HuH-7.5 (cell line): Measurements from ENCODE around the gene OAS3.
"Not testable (repeated sequence)": the region's sequence is repeated elsewhere in the genome, so short reads cannot be mapped to it uniquely, and the experiment has no call there.

Experiments used
- DNase-seq: peaks from one replicate; pipeline ENCODE4 v3.0.0; 2011; ENCODE audit warnings: low spot score

The OAS3 gene

DNA sequence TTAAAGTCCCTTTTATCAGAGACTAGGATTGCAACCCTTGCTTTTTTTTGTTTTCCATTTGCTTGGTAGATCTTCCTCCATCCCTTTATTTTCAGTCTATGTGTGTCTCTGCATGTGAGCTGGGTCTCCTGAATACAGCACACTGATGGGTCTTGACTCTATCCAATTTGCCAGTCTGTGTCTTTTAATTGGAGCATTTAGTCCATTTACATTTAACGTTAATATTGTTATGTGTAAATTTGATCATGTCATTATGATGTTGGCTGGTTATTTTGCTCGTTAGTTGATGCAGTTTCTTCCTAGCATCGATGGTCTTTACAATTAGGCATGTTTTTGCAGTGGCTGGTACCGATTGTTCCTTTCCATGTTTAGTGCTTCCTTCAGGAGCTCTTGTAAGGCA, 18.9 kb downstream of the OAS3 start:
- not testable (repeated sequence) for DNase-seq

DNA sequence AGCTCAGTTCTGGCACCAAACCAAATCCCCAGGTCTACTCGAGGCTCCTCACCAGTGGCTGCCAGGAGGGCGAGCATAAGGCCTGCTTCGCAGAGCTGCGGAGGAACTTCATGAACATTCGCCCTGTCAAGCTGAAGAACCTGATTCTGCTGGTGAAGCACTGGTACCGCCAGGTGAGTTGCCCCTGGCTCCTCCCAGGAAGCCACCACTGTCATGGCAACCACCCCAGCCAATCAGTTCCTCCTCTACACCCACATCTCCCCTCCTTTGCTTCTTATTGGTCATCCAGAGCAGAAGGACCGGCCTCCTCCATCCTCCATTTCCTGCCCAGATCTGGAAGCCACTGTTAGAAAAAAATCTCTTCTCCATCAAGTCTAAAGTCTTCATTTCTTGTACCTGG, 22.8 kb downstream of the OAS3 start:
- DNase-seq: no peak

DNA sequence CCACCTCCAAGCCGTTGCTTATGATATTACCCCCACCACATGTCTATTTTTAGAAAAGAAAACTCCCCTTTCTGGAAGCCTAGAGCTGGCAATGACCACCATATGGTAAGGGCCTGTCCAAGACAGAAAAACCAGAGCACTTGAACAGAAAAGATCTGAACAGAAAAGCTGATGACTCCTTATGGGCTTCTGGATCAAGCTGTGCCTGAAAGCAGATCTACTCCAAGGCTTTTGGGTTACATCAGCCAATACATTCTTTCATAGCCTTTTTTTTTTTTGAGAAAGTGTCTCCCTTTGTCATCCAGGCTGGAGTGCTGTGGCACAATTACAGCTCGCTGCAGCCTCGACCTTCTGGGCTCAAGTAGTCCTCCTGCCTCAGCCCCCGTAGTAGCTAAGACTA, 23.3 kb downstream of the OAS3 start:
- no peak for DNase-seq

DNA sequence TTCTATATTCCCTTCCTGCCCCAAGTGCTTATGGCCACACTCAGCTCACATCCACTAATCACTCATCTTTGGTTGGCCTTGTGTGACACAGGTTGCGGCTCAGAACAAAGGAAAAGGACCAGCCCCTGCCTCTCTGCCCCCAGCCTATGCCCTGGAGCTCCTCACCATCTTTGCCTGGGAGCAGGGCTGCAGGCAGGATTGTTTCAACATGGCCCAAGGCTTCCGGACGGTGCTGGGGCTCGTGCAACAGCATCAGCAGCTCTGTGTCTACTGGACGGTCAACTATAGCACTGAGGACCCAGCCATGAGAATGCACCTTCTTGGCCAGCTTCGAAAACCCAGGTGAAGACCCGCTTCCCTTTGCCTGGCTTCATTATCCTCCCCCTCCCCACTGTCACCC, 24.3 kb downstream of the OAS3 start:
- DNase-seq: no peak

DNA sequence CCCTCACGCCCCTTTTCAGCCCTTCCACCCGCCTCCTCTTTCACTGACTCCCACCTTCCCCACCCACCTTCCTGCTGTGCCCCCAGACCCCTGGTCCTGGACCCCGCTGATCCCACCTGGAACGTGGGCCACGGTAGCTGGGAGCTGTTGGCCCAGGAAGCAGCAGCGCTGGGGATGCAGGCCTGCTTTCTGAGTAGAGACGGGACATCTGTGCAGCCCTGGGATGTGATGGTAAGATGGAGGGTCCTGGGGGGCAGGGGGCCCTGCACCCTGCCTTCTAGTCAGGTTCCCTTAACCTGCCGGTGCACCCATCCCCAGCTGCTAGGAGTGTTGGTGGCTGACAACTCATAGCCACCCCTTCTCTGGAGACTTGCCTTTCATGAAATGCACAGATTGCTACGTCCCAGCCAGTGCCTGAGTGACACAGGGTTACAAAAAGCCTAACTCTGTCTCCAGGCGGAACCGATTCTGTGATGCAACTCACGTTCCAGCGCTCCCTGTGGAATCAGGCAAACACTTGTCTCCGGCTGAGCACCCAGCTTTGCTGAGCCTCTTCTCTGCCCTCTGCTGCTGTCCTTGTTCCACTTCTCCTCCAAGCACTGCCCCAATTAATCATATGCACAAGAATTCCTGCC, 25.1 kb downstream of the OAS3 start:
- no peak for DNase-seq

DNA sequence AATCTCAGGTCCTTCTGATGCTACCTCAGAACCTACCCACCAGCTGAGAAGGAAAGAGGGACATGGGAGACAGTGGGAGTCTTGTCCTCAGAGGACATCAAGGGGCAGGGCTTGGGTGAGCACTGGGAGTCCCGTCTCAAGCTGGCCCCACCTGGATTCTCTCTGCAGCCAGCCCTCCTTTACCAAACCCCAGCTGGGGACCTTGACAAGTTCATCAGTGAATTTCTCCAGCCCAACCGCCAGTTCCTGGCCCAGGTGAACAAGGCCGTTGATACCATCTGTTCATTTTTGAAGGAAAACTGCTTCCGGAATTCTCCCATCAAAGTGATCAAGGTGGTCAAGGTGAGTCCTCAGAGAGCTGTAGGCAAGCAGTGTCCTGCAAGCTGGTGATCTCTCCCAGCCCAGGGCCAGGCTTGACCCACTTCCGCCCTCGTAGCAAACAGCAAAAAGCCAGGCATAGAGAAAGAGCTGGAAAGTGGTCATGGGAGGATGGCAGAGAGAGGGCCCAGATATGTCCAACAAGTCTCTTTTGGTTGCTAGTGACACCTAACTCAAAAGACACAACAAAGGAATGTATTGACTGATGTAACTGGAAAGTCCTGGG, 25.9 kb downstream of the OAS3 start:
- no peak for DNase-seq

DNA sequence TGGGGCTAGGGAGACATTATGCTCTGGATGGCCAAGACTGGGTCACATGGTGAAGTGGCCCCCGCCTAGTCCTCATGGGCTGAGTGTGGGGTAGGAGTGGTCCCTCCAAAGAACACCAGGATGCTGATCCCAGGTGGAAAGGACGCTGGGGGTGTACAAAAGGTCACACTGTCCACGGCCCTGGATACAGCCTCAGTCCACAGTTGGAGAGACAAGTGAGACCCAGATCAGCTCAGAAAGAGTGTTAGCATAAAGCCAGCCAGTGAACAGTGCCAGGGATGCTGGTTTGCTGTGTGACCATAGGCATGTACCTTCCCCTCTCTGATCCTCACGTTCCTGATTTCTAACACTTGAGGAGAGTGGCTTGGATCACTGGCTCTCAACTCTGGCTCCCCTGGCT, 26.6 kb downstream of the OAS3 start:
- no peak for DNase-seq

DNA sequence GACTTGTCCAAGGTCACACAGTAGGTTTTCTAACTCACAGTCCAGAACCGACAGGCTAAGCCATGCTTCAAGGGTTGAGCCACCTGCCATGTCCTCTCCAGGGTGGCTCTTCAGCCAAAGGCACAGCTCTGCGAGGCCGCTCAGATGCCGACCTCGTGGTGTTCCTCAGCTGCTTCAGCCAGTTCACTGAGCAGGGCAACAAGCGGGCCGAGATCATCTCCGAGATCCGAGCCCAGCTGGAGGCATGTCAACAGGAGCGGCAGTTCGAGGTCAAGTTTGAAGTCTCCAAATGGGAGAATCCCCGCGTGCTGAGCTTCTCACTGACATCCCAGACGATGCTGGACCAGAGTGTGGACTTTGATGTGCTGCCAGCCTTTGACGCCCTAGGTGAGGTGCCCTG, 27.4 kb downstream of the OAS3 start:
- DNase-seq: no peak

DNA sequence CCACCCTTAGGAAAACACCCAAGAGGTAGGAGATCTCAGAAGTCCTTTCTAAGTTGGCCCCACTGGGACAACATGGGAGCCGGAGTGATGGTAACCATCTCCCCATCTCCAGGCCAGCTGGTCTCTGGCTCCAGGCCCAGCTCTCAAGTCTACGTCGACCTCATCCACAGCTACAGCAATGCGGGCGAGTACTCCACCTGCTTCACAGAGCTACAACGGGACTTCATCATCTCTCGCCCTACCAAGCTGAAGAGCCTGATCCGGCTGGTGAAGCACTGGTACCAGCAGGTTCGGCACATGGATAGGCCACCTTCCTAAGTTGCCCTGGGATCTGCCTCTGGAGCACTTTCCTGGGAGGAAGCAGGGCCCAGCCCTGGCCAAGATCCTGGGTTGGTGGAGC, 29.0 kb downstream of the OAS3 start:
- no peak for DNase-seq

DNA sequence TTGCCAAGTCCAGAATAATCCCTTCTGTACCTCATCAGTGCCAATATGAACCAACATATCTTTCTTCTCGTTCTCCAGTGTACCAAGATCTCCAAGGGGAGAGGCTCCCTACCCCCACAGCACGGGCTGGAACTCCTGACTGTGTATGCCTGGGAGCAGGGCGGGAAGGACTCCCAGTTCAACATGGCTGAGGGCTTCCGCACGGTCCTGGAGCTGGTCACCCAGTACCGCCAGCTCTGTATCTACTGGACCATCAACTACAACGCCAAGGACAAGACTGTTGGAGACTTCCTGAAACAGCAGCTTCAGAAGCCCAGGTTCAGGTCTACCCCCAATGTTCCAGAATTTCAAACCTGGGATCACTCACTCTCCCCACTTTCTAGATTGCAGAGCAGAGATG, 29.6 kb downstream of the OAS3 start:
- DNase-seq: no peak

DNA sequence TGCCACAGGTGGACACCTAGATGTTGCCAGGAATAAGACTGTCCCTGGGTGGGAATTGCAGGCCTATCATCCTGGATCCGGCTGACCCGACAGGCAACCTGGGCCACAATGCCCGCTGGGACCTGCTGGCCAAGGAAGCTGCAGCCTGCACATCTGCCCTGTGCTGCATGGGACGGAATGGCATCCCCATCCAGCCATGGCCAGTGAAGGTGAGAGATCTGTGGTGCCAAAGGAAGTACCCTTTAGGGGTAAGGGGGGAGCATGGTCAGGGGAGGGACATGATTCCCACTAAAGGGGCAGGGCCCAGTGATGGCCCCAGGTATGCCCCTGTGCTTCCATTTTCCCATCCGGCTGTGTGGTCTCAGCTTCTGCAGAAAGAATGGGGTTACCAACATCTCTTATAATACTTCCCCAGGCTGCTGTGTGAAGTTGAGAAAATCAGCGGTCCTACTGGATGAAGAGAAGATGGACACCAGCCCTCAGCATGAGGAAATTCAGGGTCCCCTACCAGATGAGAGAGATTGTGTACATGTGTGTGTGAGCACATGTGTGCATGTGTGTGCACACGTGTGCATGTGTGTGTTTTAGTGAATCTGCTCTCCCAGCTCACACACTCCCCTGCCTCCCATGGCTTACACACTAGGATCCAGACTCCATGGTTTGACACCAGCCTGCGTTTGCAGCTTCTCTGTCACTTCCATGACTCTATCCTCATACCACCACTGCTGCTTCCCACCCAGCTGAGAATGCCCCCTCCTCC, 31.5 kb downstream of the OAS3 start:
- no peak for DNase-seq

DNA sequence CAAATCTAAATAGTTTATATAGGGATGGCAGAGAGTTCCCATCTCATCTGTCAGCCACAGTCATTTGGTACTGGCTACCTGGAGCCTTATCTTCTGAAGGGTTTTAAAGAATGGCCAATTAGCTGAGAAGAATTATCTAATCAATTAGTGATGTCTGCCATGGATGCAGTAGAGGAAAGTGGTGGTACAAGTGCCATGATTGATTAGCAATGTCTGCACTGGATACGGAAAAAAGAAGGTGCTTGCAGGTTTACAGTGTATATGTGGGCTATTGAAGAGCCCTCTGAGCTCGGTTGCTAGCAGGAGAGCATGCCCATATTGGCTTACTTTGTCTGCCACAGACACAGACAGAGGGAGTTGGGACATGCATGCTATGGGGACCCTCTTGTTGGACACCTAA, 32.1 kb downstream of the OAS3 start:
- DNase-seq: no peak

DNA sequence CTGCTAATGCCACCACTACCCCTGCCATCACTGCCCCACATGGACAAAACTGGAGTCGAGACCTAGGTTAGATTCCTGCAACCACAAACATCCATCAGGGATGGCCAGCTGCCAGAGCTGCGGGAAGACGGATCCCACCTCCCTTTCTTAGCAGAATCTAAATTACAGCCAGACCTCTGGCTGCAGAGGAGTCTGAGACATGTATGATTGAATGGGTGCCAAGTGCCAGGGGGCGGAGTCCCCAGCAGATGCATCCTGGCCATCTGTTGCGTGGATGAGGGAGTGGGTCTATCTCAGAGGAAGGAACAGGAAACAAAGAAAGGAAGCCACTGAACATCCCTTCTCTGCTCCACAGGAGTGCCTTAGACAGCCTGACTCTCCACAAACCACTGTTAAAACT, 33.0 kb downstream of the OAS3 start:
- no peak for DNase-seq

DNA sequence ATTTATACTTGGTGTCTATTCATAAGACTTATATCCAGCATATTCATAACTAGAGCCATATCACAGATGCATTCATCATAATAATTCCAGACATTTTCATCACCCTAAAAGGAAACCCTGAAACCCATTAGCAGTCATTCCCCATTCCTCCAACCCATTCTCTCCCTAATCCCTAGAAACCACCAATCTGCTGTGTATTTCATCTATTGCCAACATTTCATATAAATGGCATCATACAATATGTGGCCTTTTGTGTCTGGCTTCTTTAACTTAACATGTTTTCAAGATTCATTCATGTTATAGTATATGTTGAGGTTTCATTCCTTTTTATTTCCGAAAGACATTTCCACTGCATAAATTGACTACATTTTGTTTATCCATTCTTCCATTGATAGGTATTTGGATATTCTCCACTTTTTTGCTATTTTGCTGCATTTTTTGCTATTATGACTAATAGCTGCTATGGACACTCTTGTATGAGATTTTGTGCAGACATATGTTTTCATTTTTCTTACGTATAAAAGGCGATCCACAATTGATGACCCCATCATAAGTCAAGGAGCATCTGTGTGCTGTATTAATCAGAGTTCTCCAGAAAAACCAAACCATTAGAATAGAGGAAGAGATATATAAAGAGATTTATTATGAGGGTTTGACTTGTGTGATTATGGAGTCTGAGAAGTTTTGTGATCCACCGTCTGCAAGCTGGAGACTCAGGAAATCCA, 34.9 kb downstream of the OAS3 start:
- no peak for DNase-seq

DNA sequence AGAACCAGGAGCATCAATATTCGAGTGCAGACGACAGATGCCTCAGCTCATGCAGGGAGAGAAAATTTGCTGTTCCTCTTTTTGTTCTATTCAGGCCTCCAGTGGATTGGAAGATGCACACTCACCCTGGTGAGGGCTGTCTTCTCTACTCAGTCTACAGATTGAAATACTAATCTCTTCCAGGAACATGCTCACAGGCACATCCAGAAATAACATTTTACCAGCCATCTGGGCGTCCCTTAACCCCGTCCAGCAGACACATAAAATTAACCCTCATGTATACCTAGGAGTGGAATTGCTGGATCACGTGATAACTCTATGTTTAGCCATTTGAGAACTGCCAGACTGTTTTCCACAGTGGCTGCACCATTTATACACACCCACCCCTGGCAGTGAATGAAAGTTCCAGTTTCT, 35.6 kb downstream of the OAS3 start:
- DNase-seq: no peak

DNA sequence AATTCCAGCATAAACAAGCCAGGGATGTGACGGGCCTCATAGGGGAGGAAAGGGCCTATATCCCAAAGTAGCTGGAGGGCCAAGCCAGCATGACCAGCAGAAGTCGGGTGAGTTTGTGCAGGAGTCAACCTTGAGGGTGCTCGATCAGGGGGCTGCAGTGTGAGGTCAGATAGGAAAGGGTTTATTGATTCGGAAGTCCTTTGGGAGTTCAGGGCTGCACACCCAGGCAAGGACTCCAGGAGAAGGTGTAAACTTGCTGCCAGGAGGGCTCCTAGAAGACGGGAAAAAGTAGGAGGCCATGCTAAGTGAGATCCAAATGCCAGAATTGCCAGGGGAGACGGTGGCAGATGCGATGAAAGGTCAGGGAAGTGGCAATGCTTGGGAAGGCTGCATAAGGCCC, 36.6 kb downstream of the OAS3 start:
- no peak for DNase-seq

DNA sequence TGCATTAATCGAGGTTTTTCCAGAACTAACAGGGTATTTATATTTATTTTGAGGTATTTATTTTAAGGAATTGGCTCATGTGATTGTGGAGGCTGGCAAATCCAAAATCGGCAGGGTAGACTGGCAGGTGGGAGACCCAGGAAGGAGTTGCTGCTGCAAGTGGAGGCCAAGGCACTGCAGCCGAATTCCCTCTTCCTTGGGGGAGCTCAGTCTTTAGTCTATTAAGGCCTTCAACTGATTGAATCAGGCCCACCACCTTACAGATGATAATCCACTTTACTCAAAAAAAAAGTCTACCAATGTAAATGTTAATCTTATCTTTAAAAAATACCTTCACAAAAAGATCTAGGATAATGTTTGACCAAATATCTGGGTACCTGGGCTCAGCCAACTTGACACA, 38.9 kb downstream of the OAS3 start:
- no peak for DNase-seq

DNA sequence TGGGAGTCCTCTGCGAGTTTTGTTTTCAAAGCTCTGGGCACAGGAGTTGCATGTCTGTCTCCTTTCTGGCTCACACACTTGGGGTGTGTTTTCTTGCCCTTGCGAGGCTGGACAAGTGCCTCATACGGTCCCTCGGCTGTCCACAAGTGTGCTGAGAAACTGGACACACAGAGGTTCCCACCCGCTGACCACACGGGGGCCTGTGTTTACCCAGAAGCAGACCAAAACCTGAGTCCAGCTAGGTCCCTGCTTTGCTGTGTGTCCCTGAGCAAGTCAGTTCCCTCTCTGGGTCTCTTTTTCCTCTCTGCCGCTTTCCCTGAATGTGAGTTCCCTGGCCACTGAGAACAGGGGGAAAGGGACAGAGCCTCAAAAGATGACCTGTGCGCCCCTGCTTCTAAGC, 39.4 kb downstream of the OAS3 start:
- DNase-seq: no peak

DNA sequence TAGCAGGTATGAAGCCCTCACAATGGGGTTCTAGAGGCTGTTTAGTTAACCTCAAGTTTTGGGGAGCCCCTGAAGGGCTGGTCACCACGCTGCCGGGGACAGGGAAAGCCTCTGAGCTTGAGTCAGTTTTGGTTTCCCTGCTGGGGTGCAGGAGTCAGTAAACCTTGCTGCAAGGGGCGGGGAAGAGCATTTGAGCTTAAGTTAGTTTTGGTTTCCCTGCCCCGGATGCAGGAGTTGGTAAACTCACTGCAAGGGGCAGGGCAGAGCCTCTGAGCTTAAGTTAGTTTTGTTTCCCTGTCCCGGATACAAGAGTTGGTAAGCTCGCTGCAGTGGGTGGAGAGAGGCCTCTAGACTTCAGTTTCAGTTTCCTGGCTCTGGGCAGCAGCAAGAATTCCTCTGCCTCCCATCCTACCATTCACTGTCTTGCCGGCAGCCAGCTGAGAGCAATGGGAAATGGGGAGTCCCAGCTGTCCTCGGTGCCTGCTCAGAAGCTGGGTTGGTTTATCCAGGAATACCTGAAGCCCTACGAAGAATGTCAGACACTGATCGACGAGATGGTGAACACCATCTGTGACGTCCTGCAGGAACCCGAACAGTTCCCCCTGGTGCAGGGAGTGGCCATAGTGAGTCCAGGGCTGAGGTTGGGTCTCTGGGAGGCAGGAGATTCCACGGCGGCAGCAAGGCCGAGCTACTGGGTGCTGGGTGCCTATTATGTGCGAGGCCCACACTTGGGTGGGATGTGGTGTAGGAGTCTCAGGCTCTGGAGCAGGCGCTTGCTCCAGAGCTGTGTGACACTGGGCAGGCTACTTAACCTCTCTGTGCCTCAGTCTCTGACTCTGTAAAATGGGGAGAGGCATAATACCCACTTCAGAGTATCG, 40.1 kb downstream of the OAS3 start, which contains the start of gene OAS2:
OAS2 (plus strand) TSS at position 357 of the 878 bp plus-strand sequence; CDS start at position 447, 90 bp downstream.
- no peak for DNase-seq

DNA sequence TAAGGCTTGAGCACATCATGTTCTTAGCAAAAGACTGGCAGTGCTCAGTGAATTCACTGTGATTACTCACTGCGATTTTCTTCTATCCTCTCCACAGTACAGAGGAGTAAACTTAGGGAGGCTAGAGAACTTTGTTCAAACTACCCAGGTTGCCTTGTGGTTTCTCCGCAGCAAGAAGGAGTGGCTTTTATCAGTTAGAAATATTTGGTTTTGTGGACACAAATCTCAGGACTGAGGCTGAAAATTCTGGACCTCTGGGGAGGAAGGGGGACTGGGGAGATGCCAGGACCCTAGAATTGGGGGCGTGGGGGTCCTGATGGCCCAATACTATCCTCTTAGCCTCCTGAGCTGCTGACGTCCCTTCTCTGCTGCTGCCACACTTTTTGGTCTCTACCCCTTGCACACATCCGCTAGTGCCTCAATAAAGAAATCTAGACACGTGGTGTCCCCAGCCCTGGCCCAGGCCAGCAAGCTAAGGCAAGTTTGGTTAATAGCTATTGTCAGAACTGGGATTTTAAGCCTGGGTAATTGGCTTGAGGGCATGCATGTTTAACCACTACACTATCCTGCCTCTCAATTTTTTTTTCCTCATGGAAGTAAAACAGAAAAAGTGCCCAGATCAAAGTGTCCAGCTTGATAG, 40.9 kb downstream of the OAS3 start:
- DNase-seq: no peak

DNA sequence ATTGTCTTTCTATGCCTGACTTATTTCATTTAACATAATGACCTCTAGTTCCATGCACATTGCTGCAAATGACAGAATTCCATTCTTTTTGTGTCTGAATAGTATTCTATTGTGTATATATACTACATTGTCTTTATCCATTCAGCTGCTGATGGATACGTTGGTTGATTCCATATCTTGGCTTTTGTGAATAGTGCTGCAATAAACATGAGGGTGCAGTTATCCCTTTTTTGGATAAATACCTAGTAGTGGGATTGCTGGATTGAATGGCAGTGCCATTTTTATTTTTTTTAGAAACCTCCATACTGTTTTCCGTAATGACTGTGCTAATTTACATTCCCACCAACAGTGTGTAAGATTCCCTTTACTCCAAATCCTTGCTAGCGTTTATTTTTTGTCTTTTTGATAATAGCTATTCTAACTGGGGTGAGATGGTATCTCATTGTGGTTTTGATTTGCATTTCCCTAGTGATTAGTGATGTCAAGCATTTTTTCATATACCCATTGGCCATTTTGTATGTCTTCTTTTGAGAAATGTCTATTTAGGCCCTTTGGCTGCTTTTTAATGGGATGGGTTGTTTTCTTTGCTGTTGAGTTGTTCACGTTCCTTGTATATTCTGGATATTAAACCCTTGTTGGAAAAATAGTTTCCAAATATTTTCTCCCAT, 42.4 kb downstream of the OAS3 start:
- no peak for DNase-seq
